Amygdala (tissue), 56 donors: ENCODE measurements around the gene CABP4.
A peak's percentile ranks its signal among the peaks of the same experiment; 100 is the strongest.
"Not testable (repeated sequence)": the region's sequence is repeated elsewhere in the genome, so short reads cannot be mapped to it uniquely, and the experiment has no call there.

Experiments used
- DNase-seq, 56 donors: peaks; one replicate each; lab custom pipeline; 2025; lab: John Stamatoyannopoulos, UW

The CABP4 gene

DNA sequence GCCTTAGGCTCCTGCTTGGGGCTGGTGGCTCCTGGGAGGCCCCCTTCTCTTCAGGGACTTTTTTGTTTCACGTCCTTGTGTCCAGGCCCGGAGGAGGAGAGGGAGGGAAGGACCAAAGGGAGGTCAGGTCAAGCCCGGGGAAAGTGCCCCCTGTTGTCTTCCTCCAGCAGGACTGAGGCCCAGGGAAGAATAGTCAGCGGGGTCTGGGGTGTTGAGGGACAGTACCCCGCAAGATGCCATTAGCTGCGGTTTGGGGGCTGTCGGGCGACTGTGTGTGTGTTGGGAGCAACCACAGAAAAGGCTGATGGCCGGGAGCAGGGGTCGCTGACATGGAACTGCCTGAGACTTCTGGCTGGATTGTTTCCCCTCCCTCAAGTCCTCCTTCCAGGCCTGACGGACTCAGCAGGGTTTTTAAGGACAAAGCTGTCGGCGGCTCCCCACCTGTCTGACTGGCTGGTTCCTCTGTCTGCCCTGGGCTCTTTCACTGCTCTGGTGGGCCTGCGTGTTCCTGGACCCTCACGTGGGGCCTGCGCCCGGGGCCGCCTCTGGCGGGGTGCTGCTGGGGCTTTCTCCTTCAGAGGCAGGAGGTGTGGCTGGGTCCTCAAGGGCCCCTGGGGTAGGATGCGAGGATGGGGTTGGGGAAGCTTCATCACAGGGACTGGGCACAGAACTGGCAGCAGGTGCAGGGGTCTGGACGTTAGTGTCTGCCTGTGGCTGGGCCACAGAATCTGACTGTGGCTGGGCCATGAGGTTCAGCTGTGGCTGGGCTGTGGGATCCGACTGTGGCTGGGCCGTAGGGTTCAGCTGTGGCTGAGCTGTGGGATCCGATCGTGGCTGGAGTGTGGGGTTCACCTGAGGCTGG lies 4.1 kb upstream of the CABP4 start:
- no peak for DNase-seq

DNA sequence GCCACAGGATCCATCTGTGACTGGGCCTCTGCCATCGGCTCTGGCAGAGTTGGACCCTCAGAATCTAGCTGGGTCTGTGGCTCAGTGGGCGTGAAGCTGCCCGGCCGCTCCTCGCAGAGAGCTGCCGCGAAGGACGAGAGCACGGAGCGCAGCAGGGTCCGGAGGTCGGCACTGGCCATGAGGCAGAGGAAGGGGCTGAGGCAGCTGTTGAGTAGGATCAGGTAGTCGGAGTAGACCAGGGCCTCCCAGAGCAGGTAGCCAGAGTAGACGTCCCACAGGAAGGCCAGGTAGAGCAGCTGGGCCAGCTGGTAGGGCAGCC lies 3.5 kb upstream of the CABP4 start:
- DNase-seq = no peak

DNA sequence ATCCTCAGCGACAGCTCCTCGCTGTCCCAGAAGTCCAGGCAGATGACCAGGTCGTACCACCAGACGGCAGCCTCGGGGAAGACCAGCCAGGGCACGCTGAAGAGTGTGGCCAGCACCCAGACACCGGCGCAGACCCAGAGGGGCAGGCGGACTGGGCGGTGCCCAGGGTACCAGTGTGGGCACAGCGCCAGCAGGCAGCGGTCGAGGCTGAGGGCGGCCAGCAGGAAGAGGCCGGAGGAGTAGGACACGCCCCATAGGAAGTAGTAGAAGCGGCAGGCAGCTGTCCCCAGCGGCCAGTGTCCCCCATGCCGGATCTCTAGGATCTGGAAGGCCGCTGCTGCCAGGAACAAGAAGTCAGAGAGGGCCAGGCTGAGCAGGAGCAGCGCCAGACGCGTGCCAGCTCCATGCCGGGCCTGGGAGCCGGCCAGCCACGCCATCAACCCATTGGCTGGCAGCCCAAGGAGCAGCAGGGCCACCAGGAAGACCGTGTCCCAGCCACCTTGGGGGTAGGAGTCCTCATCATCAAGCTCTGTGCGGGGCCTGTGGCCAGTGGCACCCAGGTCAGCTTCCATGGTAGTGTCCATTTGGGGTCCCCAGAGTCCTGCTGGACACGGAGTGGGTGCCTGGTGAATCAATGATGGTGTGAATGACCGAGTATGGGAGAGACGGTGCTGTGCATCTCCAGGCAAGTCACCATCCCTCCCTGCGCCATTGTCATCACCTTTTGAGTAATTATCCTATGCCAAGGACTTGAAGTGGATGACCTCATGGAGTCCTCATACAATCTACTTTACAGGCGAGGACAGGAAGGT lies 2.8 kb upstream of the CABP4 start, which contains the start of gene GPR152:
Gene GPR152, minus strand, starts transcription at position 589 of the 812 bp plus-strand sequence. Its CDS starts 5 bp downstream, at position 584.
- peak in 7 of 56 donors; percentile 16 to 73 (median 31) for DNase-seq

DNA sequence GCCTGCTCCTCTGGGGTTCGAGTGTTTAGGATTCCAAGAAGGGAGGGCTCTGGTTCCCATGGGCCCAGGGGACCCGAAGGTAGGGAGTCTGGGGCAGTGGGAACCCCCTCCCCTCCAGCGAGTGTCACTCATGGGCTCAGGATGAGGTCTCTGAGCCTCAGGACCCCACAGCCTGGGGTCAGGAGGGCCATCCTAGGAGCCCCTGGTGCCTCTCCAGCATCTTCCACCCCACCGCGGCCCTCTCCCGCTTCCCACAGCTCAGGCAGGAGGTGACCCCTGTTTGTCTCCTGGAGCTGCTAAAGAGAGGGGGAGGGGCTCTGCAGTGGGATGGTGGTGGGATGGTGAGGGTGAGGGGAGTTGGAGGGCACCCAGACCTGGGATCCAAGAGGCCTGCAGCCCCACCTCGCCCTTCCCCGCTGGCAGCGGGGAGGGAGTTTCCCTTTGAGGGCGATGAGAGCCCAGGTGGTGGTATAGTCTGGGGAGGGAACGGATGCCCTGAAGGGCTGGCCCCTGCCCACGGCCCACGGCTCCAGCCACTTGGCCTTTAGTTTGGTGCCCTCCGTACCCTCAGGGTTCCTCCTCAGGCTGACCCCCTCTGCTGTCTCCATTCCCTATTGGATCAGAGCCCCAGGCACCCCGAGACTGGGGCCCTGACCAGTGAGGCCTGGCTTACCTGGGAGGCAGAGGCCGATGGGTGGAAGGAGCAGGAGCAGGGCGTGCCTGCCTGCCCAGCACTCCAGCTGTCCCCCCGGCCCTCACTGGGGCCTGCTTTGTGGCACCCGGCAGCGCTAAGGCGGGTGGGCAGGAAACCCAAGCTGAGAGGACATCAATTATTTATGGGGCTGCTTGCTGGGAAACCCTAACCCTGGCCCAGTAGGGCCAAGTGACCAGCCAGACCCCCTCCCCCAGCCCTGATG lies 1.1 kb upstream of the CABP4 start:
- no peak for DNase-seq

DNA sequence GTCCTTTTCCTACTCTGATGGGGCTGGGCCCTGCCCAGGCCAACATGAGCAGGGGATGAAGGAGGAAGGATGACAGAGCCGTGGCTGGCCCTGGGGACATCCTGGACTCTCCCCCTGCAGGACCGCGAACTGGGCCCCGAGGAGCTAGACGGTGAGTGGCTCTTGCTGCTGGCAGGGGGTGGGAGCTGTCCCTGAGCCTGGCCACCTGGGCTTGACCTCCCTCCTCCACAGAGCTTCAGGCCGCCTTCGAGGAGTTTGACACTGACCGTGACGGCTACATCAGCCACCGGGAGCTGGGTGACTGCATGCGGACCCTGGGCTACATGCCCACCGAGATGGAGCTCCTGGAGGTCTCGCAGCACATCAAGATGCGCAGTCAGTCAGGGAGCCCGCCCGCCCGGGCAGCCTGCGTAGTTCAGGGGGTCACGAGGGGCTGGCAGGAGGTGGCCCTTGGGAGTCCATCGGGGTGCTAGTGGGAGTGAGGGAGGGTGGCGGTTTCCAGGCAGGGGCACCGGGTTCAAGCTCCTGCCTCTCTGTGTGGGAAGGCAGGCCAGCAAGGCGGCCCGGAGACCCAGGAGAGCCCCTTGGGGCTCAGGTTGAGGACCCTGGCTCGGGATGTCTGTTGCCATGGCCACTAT lies 1.0 kb downstream of the CABP4 start:
- no peak for DNase-seq

DNA sequence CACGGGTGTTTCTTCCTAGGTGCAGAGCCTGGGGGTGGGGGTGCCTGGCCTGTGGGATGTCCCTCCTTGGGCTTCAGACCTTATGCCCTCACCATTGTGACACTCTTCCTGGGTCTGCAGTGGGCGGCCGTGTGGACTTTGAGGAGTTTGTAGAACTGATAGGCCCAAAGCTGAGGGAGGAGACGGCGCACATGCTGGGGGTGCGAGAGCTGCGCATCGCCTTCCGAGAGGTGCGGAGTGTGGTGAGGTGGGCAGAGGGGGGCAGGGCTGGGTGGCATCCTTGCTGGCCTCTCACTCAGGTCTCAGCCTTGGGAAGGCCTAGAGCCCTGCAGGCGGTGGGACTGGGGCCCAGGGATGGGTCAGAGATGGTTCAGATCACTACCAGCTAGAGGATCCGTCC lies 2.3 kb downstream of the CABP4 start:
- no peak for DNase-seq

DNA sequence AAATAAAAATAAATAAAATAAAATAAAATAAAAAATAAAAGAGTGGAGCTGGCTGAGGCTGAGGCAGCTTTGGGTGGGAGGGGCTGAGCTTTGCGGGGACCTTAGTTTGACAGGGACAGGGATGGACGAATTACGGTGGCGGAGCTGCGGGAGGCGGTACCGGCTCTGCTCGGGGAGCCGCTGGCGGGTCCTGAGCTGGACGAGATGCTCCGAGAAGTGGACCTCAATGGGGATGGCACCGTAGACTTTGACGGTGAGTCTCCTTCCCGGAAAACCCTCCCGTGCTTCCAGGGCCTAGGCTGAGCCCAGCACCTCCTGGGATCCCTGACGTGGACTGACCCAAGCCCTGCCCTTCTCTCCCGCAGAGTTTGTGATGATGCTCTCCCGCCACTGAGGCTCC lies 3.1 kb downstream of the CABP4 start:
- DNase-seq = no peak

DNA sequence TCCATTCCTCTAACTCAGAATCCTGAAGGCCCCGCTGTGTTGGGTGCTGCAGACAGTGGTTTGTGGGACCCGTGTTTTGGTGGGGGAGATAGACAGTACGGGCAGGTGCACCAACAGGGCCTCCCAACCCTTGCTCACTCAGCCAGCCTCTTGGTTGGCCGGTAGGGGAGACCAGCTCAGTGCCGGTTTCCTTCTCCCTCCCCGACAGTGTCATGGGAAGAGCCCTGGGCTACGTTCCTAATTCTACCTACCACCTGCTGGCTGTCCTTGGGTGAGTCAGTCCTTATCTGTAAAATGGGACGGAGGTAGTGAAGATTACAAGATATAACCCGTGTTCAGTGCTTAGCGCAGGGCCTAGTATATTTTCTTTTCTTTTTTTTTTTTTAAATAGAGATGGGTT lies 8.0 kb downstream of the CABP4 start:
- DNase-seq = no peak

DNA sequence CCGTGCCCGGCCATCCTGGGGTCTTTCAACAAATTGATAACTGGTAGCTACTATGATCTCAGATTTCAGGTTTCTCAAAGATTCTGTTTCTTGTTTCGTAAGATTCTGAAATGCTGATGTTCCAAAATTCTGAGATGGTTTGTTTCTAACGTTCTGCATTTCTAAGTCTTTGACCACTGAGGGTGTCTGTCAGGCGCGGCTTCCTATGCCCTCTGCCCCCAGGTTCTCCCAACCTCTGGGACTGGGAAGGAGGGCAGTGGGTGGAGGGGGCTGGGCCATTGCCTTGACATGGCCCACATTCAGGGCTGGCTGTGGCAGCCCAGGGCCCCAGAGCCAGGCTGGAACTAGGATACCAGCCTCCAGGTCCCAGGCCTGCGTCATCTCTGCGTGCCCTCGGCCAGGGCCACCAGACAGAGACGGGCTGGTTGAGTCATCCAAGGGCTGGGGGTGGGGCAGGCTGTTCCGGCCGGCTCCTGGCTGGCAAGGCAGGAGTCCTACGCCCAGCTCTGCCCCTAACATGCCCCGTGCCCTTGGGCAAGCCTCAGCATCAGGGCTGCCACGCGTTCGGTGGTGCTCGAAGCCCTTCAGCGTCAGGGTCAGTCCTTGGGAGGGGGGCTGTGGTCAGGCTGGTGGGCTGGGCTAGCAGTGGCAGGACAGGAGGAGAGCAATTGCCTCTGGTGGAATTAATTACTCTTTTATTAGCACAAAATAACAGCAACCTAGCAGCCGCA lies 8.7 kb downstream of the CABP4 start:
- peak in 14 of 56 donors; percentile 18 to 55 (median 34) for DNase-seq

DNA sequence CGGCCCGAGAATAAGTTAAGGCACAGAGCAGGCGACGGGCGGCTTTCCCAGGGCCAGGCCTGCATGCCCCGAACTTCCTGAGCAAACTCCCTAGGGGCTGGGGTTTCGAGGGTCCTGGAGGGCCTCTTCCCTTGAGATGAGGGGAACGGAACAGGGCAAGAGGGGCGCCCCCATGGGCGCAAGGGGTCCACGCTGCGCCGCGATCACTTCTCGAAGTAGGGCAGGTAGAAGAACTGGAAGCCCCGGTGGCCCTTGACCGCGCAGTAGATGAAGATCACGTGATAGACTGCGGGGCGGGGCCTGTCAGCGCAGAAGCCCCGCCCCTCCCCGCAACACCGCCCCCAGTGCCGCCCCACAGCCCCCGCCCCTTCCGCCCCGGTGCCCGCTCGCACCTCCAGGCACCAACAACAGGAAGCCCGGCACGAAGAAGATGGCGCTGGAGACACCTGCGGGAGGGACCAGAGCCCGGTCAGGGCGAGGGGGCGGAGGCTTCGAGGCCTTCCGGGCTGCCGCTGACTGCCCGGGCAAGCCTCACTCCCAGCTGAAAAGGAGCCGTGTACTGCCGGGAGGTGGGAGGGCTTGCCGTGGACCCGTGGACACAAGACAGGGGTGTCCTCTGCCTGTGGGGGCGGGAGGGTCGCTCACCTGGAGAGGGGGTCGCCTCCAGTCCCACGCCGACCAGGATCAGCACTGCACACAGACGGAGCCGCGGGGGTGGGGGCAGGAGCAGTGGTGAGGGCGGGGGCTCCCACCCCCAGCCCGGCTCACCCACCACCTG lies 9.4 kb downstream of the CABP4 start:
- DNase-seq = peak in 51 of 56 donors; percentile 11 to 89 (median 60)

DNA sequence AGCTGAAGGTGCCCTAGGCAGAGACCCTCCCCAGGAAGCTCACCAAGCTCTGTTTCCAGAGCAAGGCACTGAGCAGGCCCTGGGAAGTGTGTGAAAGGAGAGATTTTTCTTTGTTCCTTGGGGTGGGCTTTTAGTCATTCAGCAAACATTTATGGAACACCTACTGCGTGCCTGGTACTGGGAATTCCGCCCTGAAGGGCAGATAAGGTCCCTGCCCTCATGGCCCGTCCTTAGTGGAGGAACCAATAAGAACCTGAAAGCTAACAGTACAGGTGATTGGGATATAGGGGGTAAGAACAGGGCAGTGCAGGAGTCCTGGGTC lies 10.0 kb downstream of the CABP4 start:
- DNase-seq = no peak

DNA sequence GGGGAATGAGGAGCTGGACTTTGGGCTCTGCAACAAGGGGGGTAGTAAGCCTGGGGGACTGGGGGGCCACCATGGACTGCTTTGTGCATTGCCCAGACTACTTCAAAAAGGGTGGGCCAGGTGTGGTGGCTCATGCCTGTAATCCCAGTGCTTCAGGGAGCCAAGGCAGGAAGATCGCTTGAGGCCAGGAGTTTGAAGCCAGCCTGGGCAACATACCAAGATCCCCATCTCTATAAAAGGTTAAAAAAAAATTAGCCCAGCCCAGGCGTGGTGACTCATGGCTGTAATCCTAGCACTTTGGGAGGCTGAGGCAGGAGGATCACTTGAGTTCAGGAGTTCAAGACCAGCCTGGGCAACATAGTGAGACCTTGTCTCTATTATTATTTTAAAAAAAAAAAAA lies 10.4 kb downstream of the CABP4 start:
- not testable (repeated sequence) for DNase-seq

DNA sequence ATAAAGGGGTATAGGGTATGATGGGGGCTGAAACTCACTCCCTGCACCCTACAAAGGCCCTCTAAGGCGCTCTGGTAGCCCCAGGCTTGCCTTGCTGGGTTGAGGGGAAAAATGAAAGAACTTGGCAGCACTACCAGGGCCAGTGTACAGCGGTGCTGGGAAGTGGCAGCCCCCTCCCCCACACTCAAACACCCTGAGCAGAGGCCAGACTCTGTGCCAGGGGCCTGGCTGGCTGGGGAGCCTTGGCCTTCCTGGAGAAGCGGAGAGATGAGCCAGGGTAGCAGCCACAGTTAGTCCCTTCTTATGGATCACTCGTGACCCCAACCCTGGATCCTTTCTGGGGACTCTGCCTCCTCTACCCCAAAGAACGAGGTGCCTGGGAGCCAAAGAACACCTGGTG lies 11.2 kb downstream of the CABP4 start:
- peak in 10 of 56 donors; percentile 16 to 37 (median 30) for DNase-seq

DNA sequence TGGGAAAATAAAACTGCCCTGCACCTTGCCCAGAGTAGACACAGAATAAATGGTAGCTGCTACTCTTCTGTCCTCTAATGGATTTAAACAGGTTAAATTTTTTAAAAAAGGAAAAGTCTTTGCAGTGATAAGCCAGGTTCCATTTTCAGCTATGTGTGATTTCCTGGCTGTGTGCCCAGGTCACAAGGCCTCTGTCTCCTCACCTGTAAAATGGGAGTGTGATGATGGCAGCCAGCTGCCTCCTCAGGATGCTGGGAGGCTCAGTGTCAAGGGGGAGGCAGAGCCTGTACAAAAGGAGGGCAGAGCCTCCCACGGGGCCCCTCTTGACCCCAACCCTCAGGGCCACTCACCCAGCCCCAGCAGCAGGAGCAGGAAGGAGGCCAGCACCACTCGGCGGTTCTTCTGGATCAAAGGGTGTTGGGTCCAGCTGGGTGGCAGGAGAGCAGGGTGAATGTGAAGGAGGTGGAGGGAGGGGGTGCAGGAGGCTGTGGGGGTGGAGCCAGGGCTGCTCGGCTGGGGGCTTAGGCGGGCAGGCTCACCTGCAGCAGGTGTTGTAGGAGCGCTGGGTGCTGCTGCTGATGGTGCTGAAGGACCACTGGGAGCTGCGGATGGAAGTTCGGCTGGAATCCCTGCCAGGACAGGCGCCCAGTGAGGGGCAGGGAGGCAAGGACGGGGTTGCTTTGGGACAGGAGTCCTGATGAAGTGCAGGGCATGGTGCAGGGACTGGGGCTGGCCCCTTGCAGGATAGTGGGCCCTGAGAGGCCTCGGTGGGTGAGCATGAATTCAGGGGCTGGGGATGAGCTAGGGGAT lies 12.0 kb downstream of the CABP4 start:
- no peak for DNase-seq

DNA sequence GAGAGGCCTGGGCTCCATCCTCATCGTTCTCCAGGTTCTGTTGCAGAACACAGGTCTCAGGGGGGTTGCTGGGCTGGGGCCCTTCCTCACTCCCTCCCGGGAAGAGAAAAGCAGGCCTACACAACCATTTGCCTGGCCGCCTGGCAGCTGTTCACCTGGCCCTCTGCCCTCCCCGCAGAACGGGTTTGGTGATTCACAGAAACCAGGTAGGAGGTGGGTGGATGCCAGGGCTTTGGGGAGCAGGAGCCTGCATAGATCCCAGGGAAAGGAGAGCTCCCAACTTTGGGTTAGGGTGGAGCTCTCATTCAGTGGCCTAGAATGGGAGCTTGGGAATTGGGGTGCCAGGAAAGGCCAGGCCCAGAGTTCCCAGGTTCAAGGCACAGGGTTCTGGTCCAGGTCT lies 12.9 kb downstream of the CABP4 start:
- DNase-seq = peak in 2 of 56 donors; percentile 21 to 28

DNA sequence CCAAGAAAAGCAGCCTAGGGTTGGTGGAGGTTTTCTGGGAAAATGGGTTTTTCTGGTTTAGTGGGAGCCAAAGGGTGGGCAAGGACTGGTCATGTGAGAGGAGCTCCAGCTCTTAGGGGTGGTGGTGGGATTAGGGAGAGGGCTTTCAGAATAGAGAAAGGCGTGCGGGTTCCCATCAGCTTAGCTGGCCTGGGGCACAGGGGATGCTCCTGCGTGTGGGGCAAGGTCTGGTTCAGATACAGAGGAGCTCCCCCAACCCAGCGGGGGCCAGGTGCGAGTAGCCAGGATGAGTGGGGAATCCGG lies 13.3 kb downstream of the CABP4 start:
- DNase-seq = no peak

DNA sequence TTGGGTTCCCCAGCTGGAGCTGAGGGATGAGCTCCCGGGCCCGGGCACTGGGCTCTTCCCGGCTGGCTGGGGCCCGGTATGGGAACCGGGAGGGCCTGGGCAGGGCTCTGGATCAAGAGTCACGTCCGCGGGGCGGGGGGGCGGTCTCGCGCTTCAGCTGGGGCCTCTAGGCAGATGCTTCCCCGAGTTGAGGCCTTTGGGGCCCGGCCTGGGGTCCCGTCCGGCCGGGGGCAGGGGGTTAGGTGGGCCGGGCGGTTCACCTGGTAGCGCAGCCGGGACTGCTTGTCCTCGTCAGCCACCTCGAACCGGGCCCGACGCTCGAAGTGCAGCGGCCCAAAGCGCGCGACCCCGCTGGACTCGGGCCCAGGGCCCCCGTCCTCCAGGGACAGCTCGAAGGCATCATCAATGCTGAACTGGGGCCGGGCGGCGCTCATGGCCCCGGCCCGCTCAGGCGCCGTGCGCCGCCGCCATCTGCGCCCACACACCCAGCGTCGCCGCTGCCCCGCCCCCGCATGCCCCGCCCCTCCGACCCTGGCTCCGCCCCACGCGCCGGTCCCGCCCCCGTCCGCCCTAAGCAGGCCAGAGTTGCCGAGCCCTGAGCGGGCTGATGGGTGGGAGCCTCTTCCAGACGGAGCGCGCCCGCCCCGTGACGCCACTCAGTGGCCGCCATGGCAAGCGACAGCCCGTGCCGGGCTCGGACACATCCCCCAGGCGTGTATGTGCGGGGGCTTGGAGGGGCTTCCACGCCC lies 13.8 kb downstream of the CABP4 start, which contains the start of gene TMEM134:
Gene TMEM134, minus strand, starts transcription at position 493 of the 749 bp plus-strand sequence. Its CDS starts 59 bp downstream, at position 434.
- peak in 55 of 56 donors; percentile 50 to 96 (median 88) for DNase-seq
